Measurements from ENCODE around the gene ZSCAN10.

ZSCAN10 gene

GRCh38 chr16:3063625-3064386 lies 35.3 kb downstream of the ZSCAN10 start:
- no peak overlapping the region for H3K27ac ChIP-seq (ENCODE audit: low read depth, low read length)
- H3K4me3 ChIP-seq (ENCODE audit: low read depth in 1 of 2, low read length in 2 of 2): no peak overlapping the region
- H3K36me3 ChIP-seq (ENCODE audit: control insufficient read depth in 1 of 2, insufficient read depth in 2 of 2, low read length in 2 of 2): peaks cover 0 to 8% of the 10 kb centered on the region in 2 donors
- peaks cover 27 to 34% of the 10 kb centered on the region in 2 donors for H3K4me1 ChIP-seq (ENCODE audit: control insufficient read depth in 1 of 2, insufficient read depth in 2 of 2, low read length in 2 of 2)
- no peaks in the 10 kb centered on the region for H3K27me3 ChIP-seq (ENCODE audit: control insufficient read depth in 1 of 2, insufficient read depth in 2 of 2, low read length in 2 of 2)
- H3K9ac ChIP-seq (ENCODE audit: low read depth in 1 of 2, low read length in 2 of 2): no peak overlapping the region
- no peaks in the 10 kb centered on the region for H3K9me3 ChIP-seq (ENCODE audit: control insufficient read depth in 1 of 2, low read length in 2 of 2)

DNA sequence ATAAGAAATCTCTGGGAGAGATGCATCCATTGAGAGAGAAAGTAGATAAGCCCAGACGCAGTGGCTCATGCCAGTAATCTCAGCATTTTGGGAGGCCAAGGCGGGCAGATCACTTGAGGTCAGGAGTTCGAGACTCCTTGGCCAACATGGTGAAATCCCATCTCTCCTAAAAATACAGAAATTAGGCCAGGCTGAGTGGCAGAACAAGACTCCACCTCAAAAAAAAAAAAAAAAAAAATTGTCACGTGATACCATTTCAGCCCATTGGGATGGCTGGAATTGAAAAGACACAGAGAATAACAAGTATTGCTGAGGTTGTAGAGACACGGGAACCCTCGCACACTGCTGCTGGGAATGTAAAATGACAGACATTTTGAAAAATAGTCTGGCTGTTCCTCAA lies 36.5 kb downstream of the ZSCAN10 start:
- Histone ChIP-seq H3K36me3 (ENCODE audit: control insufficient read depth in 1 of 2, insufficient read depth in 2 of 2, low read length in 2 of 2) (no peaks in the 10 kb centered on the region), H3K9ac (ENCODE audit: low read depth in 1 of 2, low read length in 2 of 2) (no peak overlapping the region), H3K4me3 (ENCODE audit: low read depth in 1 of 2, low read length in 2 of 2) (no peak overlapping the region), H3K27me3 (ENCODE audit: control insufficient read depth in 1 of 2, insufficient read depth in 2 of 2, low read length in 2 of 2) (no peaks in the 10 kb centered on the region), H3K9me3 (ENCODE audit: control insufficient read depth in 1 of 2, low read length in 2 of 2) (no peaks in the 10 kb centered on the region), H3K4me1 (ENCODE audit: control insufficient read depth in 1 of 2, insufficient read depth in 2 of 2, low read length in 2 of 2) (peaks cover 27 to 31% of the 10 kb centered on the region in 2 donors), H3K27ac (ENCODE audit: low read depth, low read length) (no peak overlapping the region)

GRCh38 chr16:3060339-3061127 lies 38.6 kb downstream of the ZSCAN10 start:
- peak overlapping the region in 1 of 2 donors; percentile 83 for H3K9ac ChIP-seq (ENCODE audit: low read depth in 1 of 2, low read length in 2 of 2)
- H3K4me3 ChIP-seq (ENCODE audit: low read depth in 1 of 2, low read length in 2 of 2): peak overlapping the region in 1 of 2 donors; percentile 78
- H3K4me1 ChIP-seq (ENCODE audit: control insufficient read depth in 1 of 2, insufficient read depth in 2 of 2, low read length in 2 of 2): peaks cover 17 to 21% of the 10 kb centered on the region in 2 donors
- no peak overlapping the region for H3K27ac ChIP-seq (ENCODE audit: low read depth, low read length)
- H3K9me3 ChIP-seq (ENCODE audit: control insufficient read depth in 1 of 2, low read length in 2 of 2): no peaks in the 10 kb centered on the region
- H3K36me3 ChIP-seq (ENCODE audit: control insufficient read depth in 1 of 2, insufficient read depth in 2 of 2, low read length in 2 of 2): no peaks in the 10 kb centered on the region
- H3K27me3 ChIP-seq (ENCODE audit: control insufficient read depth in 1 of 2, insufficient read depth in 2 of 2, low read length in 2 of 2): no peaks in the 10 kb centered on the region

DNA sequence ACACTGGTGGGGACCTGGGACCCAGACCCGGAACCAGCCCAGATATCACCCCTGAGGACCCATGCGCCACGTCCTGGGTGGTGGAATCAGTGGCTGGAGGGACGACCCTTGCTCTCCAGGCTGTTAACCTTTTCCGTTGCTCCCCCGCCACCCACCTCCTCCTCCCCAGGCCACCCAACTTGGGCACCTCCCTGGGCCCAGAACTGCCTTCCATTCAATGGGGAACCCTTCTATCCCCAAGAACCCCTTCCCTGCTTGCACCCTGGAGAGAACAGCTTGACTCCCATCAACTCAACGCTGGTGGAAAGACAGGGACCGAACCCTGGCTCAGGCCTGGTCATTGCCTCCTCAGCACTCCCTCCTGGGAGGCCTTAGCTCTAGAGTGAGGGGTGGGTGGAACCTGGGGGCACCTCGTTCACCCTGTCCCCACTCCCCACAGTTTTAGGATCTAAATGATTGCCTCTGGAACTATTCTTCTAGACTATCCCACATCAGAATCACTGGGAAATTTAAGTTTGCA lies 39.3 kb downstream of the ZSCAN10 start:
- Histone ChIP-seq H3K27ac (ENCODE audit: low read depth, low read length) (peak overlapping the region; percentile 90), H3K9ac (ENCODE audit: low read depth in 1 of 2, low read length in 2 of 2) (peak overlapping the region; percentile 83 to 86), H3K36me3 (ENCODE audit: control insufficient read depth in 1 of 2, insufficient read depth in 2 of 2, low read length in 2 of 2) (no peaks in the 10 kb centered on the region), H3K4me1 (ENCODE audit: control insufficient read depth in 1 of 2, insufficient read depth in 2 of 2, low read length in 2 of 2) (peaks cover 16 to 18% of the 10 kb centered on the region in 2 donors), H3K27me3 (ENCODE audit: control insufficient read depth in 1 of 2, insufficient read depth in 2 of 2, low read length in 2 of 2) (no peaks in the 10 kb centered on the region), H3K4me3 (ENCODE audit: low read depth in 1 of 2, low read length in 2 of 2) (peak overlapping the region; percentile 78), H3K9me3 (ENCODE audit: control insufficient read depth in 1 of 2, low read length in 2 of 2) (no peaks in the 10 kb centered on the region)

GRCh38 chr16:3059041-3059722 lies 39.9 kb downstream of the ZSCAN10 start:
- Histone ChIP-seq H3K4me3 (ENCODE audit: low read depth in 1 of 2, low read length in 2 of 2) (peak overlapping the region; percentile 78), H3K27ac (ENCODE audit: low read depth, low read length) (peak overlapping the region; percentile 90), H3K36me3 (ENCODE audit: control insufficient read depth in 1 of 2, insufficient read depth in 2 of 2, low read length in 2 of 2) (peaks cover 0 to 1% of the 10 kb centered on the region in 2 donors), H3K27me3 (ENCODE audit: control insufficient read depth in 1 of 2, insufficient read depth in 2 of 2, low read length in 2 of 2) (no peaks in the 10 kb centered on the region), H3K9me3 (ENCODE audit: control insufficient read depth in 1 of 2, low read length in 2 of 2) (no peaks in the 10 kb centered on the region), H3K4me1 (ENCODE audit: control insufficient read depth in 1 of 2, insufficient read depth in 2 of 2, low read length in 2 of 2) (peaks cover 13 to 21% of the 10 kb centered on the region in 2 donors), H3K9ac (ENCODE audit: low read depth in 1 of 2, low read length in 2 of 2) (peak overlapping the region; percentile 83 to 86)

DNA sequence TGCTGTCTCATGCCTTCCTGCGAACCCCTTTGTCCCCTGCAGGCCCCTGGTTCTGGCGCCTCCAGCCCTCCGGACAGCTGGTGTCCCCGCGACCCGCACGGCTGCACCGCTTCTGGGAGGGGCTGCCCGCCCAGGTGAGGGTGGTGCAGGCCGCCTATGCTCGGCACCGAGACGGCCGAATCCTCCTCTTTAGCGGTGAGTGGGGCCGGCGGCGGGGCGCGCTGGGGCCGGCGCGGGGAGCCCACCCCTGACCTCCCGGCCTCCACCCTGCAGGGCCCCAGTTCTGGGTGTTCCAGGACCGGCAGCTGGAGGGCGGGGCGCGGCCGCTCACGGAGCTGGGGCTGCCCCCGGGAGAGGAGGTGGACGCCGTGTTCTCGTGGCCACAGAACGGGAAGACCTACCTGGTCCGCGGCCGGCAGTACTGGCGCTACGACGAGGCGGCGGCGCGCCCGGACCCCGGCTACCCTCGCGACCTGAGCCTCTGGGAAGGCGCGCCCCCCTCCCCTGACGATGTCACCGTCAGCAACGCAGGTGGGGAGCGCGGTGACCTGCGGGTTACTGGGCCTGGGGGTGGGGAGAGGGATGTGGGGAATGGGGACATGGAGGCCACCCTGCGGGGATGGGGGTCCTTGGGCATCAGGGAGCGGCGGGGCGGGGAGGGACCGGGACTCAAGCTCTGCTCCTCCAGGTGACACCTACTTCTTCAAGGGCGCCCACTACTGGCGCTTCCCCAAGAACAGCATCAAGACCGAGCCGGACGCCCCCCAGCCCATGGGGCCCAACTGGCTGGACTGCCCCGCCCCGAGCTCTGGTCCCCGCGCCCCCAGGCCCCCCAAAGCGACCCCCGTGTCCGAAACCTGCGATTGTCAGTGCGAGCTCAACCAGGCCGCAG lies 40.7 kb downstream of the ZSCAN10 start:
- Histone ChIP-seq H3K9ac (ENCODE audit: low read depth in 1 of 2, low read length in 2 of 2) (peak overlapping the region; percentile 81 to 86), H3K27me3 (ENCODE audit: control insufficient read depth in 1 of 2, insufficient read depth in 2 of 2, low read length in 2 of 2) (no peaks in the 10 kb centered on the region), H3K27ac (ENCODE audit: low read depth, low read length) (peak overlapping the region; percentile 76), H3K9me3 (ENCODE audit: control insufficient read depth in 1 of 2, low read length in 2 of 2) (no peaks in the 10 kb centered on the region), H3K4me3 (ENCODE audit: low read depth in 1 of 2, low read length in 2 of 2) (peak overlapping the region; percentile 78), H3K36me3 (ENCODE audit: control insufficient read depth in 1 of 2, insufficient read depth in 2 of 2, low read length in 2 of 2) (peaks cover 0 to 5% of the 10 kb centered on the region in 2 donors), H3K4me1 (ENCODE audit: control insufficient read depth in 1 of 2, insufficient read depth in 2 of 2, low read length in 2 of 2) (peaks cover 13 to 25% of the 10 kb centered on the region in 2 donors)

GRCh38 chr16:3057181-3058138 lies 41.6 kb downstream of the ZSCAN10 start:
- H3K27ac ChIP-seq (ENCODE audit: low read depth, low read length): no peak overlapping the region
- H3K36me3 ChIP-seq (ENCODE audit: control insufficient read depth in 1 of 2, insufficient read depth in 2 of 2, low read length in 2 of 2): peaks cover 0 to 5% of the 10 kb centered on the region in 2 donors
- no peaks in the 10 kb centered on the region for H3K9me3 ChIP-seq (ENCODE audit: control insufficient read depth in 1 of 2, low read length in 2 of 2)
- H3K4me1 ChIP-seq (ENCODE audit: control insufficient read depth in 1 of 2, insufficient read depth in 2 of 2, low read length in 2 of 2): peaks cover 13 to 25% of the 10 kb centered on the region in 2 donors
- peak overlapping the region; percentile 78 for H3K4me3 ChIP-seq (ENCODE audit: low read depth in 1 of 2, low read length in 2 of 2)
- H3K9ac ChIP-seq (ENCODE audit: low read depth in 1 of 2, low read length in 2 of 2): no peak overlapping the region
- no peaks in the 10 kb centered on the region for H3K27me3 ChIP-seq (ENCODE audit: control insufficient read depth in 1 of 2, insufficient read depth in 2 of 2, low read length in 2 of 2)

DNA sequence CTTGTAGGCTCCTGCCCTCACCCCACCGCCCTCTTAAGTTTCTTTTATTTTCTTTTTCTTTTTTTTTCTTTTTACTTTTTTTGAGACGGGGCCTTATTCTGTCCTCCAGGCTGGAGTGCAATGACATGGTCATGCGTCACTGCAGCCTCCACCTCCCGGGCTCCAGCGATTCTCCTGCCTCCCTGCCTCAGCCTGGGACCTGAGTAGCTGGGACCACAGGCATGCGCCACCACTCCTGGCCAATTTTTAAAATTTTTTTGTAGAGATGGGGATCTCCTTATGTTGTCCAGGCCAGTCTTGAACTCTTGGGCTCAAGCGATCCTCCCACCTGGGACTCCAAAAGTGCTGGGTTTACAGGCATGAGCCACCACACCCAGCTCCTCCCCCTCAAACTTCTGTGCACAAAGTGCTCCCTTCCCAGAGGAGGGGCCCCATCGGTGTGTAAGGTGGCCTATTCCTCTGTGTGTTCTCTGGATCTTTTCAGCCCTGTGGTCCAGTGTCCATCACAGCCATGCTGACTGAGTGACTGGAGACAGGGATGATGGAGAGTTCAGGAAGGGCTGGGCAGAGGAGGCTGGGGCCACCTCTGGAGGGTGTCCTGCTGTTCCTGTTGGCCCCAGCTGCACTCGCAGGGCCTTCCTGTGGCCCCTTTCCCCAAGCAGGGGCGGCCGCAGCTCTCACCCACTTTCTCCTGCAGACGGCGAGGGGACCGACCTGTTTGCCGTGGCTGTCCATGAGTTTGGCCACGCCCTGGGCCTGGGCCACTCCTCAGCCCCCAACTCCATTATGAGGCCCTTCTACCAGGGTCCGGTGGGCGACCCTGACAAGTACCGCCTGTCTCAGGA lies 42.5 kb downstream of the ZSCAN10 start:
- Histone ChIP-seq H3K27me3 (ENCODE audit: control insufficient read depth in 1 of 2, insufficient read depth in 2 of 2, low read length in 2 of 2) (no peaks in the 10 kb centered on the region), H3K27ac (ENCODE audit: low read depth, low read length) (no peak overlapping the region), H3K36me3 (ENCODE audit: control insufficient read depth in 1 of 2, insufficient read depth in 2 of 2, low read length in 2 of 2) (peaks cover 0 to 5% of the 10 kb centered on the region in 2 donors), H3K4me3 (ENCODE audit: low read depth in 1 of 2, low read length in 2 of 2) (no peak overlapping the region), H3K9ac (ENCODE audit: low read depth in 1 of 2, low read length in 2 of 2) (no peak overlapping the region), H3K9me3 (ENCODE audit: control insufficient read depth in 1 of 2, low read length in 2 of 2) (no peaks in the 10 kb centered on the region), H3K4me1 (ENCODE audit: control insufficient read depth in 1 of 2, insufficient read depth in 2 of 2, low read length in 2 of 2) (peaks cover 13 to 25% of the 10 kb centered on the region in 2 donors)
